CD4-positive, alpha-beta T cell (primary cell): ENCODE measurements around the gene SERPINB12. TPM values are rescaled to one million over a fixed set of nuclear protein-coding genes. Genes with fewer than 3 reads are reported as not detected.

Experiments
- ATAC-seq: fragments of 200-7000 bp; cut with Tn5 transposase; one replicate; pipeline ENCODE4 v1.10.0; 2022; ENCODE audit warnings: mild to moderate bottlenecking; ENCODE audit not compliant: poor library complexity
- CTCF ChIA-PET: fragments of 350-600 bp; sonication (Branson Sonifier 250); formaldehyde crosslinking; loops from one replicate; lab custom pipeline; 2021; ENCODE audit warnings: antibody characterized with exemption, inconsistent platforms; lab: Charles Lee
- POLR2A ChIA-PET: fragments of 350-600 bp; sonication (Branson Sonifier 250); formaldehyde crosslinking; loops from one replicate; lab custom pipeline; 2021; ENCODE audit warnings: antibody characterized with exemption, inconsistent platforms; lab: Charles Lee
- DNase-seq, 14 experiments: peaks; one replicate each; pipeline ENCODE4 v3.0.0-alpha.2; 2013 to 2020; ENCODE audit warnings: mixed read lengths in 2 of 14
- H3K27ac ChIP-seq, 2 donors: one replicate each; pipeline versions ENCODE4 v1.5.1 to v1.7.0; 2013; ENCODE audit warnings: low read length in 2 of 2, low read depth in 1 of 2, mild to moderate bottlenecking in 1 of 2
- H3K27me3 ChIP-seq, 2 experiments: 1 replicate in 1 of 2; 2 replicates in 1 of 2; pipeline versions ENCODE4 v1.6.1 to v1.7.0; 2013; ENCODE audit warnings: low read length in 2 of 2, control low read depth in 1 of 2, mild to moderate bottlenecking in 1 of 2, moderate library complexity in 1 of 2; ENCODE audit not compliant: insufficient read depth in 2 of 2, control insufficient read depth in 1 of 2
- H3K36me3 ChIP-seq: one replicate; pipeline ENCODE4 v1.6.1; 2013; ENCODE audit warnings: low read length, control low read depth; ENCODE audit not compliant: insufficient read depth
- H3K4me1 ChIP-seq: one replicate; pipeline ENCODE4 v1.6.1; 2013; ENCODE audit warnings: low read length, control low read depth; ENCODE audit not compliant: insufficient read depth
- H3K4me3 ChIP-seq: one replicate; pipeline ENCODE4 v1.5.1; 2013; ENCODE audit warnings: mild to moderate bottlenecking, low read length, moderate library complexity
- H3K9me3 ChIP-seq, 2 experiments: 1 replicate in 1 of 2; 2 replicates in 1 of 2; pipeline versions ENCODE4 v1.6.1 to v1.7.0; 2013; ENCODE audit warnings: low read length in 2 of 2, mild to moderate bottlenecking in 2 of 2, control low read depth in 1 of 2, moderate library complexity in 1 of 2; ENCODE audit not compliant: control insufficient read depth in 1 of 2, insufficient read depth in 1 of 2
- H3K27ac Mint-ChIP-seq: one replicate; pipeline ENCODE4 v1.8.0; 2020; ENCODE audit warnings: mixed read lengths
- H3K27me3 Mint-ChIP-seq: one replicate; pipeline ENCODE4 v1.8.0; 2021; ENCODE audit warnings: mixed read lengths
- H3K36me3 Mint-ChIP-seq: one replicate; pipeline ENCODE4 v1.8.0; 2021; ENCODE audit warnings: low read depth, mixed read lengths
- H3K4me1 Mint-ChIP-seq: one replicate; pipeline ENCODE4 v1.8.0; 2021; ENCODE audit warnings: low read depth, mixed read lengths
- H3K4me3 Mint-ChIP-seq: one replicate; pipeline ENCODE4 v1.8.0; 2020; ENCODE audit warnings: mild to moderate bottlenecking, mixed read lengths
- H3K9me3 Mint-ChIP-seq: one replicate; pipeline ENCODE4 v1.8.0; 2020; ENCODE audit warnings: mixed read lengths
- CTCF ChIP-seq: fragments of 200-600 bp; IDR thresholded peaks from one replicate; pipeline ENCODE4 v1.8.0; 2022; ENCODE audit warnings: antibody characterized with exemption, mild to moderate bottlenecking
- intact Hi-C, 2 experiments: fragments of 100-400 bp; cut with DNase I in 1 of 2; cut with micrococcal nuclease in 1 of 2; formaldehyde crosslinking; loops; one replicate each; pipeline versions ENCODE4 v1.15.1 to v1.9.0; 2023 to 2025; cut with DNase I, micrococcal nuclease
- total RNA-seq, 174 experiments: library from RNA in 2 of 174; stranded (reverse) in 2 of 174; gene quantifications; one replicate each; pipeline ENCODE4 v1.2.3 and lab custom pipeline; 2021 to 2026

The SERPINB12 gene
- total RNA-seq, 2 experiments from 2014 or later: not detected

- H3K27me3 ChIP-seq: peaks cover 0 to 12% of the 10 kb centered on the region in 2 experiments
- H3K4me3 Mint-ChIP-seq: no peak overlapping the region
- POLR2A ChIA-PET: no interaction called here
- H3K9me3 ChIP-seq: no peaks in the 10 kb centered on the region
- ATAC-seq (no peak), DNase-seq (no peak)
- H3K27ac ChIP-seq: no peak overlapping the region
- H3K27ac Mint-ChIP-seq: no peak overlapping the region
- no peak overlapping the region for H3K4me3 ChIP-seq
- no peaks in the 10 kb centered on the region for H3K4me1 Mint-ChIP-seq
- no peaks in the 10 kb centered on the region for H3K36me3 Mint-ChIP-seq
- no peaks in the 10 kb centered on the region for H3K36me3 ChIP-seq
- intact Hi-C loops: no loop called here
- CTCF ChIA-PET: no interaction called here
- peaks cover 13% of the 10 kb centered on the region for H3K27me3 Mint-ChIP-seq
- no peaks in the 10 kb centered on the region for H3K9me3 Mint-ChIP-seq
- TF ChIP-seq CTCF: no peak
- H3K4me1 ChIP-seq: no peaks in the 10 kb centered on the region
These were observed 17.7 kb downstream of the SERPINB12 start for GRCh38 chr18:63559567-63560491.

GRCh38 chr18:63562284-63562683, 20.1 kb downstream of the SERPINB12 start:
- Histone ChIP-seq H3K27me3 (peaks cover 0 to 8% of the 10 kb centered on the region in 2 experiments), H3K27ac (no peak overlapping the region), H3K36me3 (no peaks in the 10 kb centered on the region), H3K4me3 (no peak overlapping the region), H3K4me1 (no peaks in the 10 kb centered on the region), H3K9me3 (no peaks in the 10 kb centered on the region)
- H3K27ac Mint-ChIP-seq: no peak overlapping the region
- ChIA-PET CTCF (no interaction called here), POLR2A (no interaction called here)
- H3K4me1 Mint-ChIP-seq: no peaks in the 10 kb centered on the region
- H3K27me3 Mint-ChIP-seq: peaks cover 14% of the 10 kb centered on the region
- H3K36me3 Mint-ChIP-seq: no peaks in the 10 kb centered on the region
- ATAC-seq: no peak
- no peaks in the 10 kb centered on the region for H3K9me3 Mint-ChIP-seq
- no peak for TF ChIP-seq CTCF
- no peak overlapping the region for H3K4me3 Mint-ChIP-seq
- no peak for DNase-seq
- intact Hi-C loops: no loop called here

GRCh38 chr18:63564021-63564420, 21.9 kb downstream of the SERPINB12 start:
- H3K9me3 ChIP-seq: no peaks in the 10 kb centered on the region
- no peaks in the 10 kb centered on the region for H3K36me3 ChIP-seq
- ChIA-PET POLR2A (no interaction called here), CTCF (no interaction called here)
- ATAC-seq: no peak
- Mint-ChIP-seq H3K4me1 (no peaks in the 10 kb centered on the region), H3K4me3 (no peak overlapping the region), H3K27ac (no peak overlapping the region), H3K27me3 (peaks cover 19% of the 10 kb centered on the region), H3K9me3 (no peaks in the 10 kb centered on the region), H3K36me3 (no peaks in the 10 kb centered on the region)
- TF ChIP-seq CTCF: no peak
- H3K4me3 ChIP-seq: no peak overlapping the region
- intact Hi-C loops: no loop called here
- H3K27ac ChIP-seq: no peak overlapping the region
- DNase-seq: no peak
- no peaks in the 10 kb centered on the region for H3K4me1 ChIP-seq
- H3K27me3 ChIP-seq: peaks cover 0 to 8% of the 10 kb centered on the region in 2 experiments
